ENCODE data around the gene CRTAP.

DNA sequence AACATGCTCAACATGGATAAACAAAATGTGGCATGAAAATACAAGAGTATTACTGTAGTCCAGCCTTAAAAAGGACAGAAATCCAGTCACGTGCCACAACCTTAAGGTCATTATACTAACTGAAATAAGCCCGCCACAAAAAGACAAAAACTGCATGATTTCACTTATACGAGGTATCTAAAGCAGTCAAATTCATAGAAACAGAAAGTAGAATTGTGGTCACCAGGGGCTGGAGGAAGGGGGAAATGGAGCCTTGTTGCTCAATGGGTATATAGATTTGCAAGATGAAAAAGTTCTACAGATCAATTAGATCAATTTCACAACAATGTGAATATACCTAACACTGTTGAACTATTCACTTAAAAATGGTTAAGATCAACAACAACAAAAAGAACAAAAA is 24.3 kb upstream of the CRTAP start:
- no peak for TF ChIP-seq CTCF (IDR thresholded peaks at IDR 0.05 in 2 of 3, conservative IDR thresholded peaks at IDR 0.05 in 1 of 3; ENCODE audit: borderline replicate concordance in 1 of 3, insufficient read depth in 1 of 3, low read depth in 2 of 3, low read length in 2 of 3)
- TF ChIP-seq, protein P1, sequence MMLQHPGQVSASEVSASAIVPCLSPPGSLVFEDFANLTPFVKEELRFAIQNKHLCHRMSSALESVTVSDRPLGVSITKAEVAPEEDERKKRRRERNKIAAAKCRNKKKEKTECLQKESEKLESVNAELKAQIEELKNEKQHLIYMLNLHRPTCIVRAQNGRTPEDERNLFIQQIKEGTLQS (IDR thresholded peaks at IDR 0.05): no peak
